Measurements from ENCODE around the gene CSNK2B.

Gene CSNK2B

DNA sequence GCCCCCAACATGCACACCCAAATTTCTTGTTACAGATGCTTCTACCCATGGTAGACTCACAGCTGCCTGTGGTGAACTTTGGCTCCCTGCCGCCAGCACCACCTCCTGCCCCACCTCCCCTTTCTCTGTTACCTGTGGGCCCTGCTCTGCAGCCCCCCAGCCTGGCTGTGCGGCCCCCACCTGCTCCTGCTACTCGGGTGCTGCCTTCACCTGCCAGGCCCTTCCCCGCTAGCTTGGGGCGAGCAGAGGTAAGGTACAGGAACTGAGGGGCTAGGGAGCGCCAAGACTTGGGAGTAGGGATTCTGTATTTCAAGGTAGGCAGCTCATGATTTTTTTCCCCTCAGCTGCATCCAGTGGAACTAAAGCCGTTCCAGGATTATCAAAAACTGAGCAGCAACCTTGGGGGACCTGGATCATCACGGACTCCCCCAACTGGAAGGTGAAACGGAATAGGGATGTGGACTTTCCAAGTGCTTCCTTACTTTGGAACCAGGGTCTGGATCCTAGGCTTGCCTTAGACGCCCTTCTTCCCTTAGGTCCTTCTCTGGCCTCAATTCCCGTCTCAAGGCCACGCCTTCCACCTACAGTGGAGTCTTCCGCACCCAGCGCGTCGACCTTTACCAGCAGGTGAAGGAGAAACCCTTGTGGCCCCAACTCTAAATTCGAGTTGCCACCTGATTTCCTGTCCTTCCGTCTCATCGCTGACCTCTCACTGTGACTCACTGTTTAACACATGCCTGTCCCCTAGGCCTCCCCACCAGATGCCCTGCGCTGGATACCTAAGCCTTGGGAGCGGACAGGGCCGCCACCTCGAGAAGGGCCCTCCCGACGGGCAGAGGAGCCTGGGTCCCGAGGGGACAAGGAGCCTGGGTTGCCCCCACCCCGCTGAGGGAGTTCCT is 28.9 kb upstream of the CSNK2B start:
- in situ Hi-C loops (cut with MboI; ENCODE audit: low sequenced_read_pairs): no loop called here

DNA sequence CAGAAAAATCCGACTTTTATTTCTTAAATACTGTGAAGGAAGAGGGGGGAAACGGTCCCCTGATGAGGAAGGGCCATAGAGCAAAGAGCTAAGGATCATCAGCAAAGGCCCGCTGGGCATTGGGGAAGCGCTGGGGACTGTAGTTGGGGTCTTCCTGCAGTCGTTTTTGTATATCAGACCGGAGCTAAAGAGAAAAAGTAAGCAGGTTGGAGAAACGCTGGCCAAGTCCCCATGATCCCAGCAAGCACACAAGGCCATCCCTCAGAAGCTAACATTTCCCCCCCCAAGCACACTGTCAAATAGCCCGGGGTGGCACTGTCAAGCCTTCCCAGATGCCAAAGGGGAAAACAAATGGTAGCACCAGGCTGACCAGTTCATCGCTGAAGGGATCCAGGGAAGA is 26.8 kb upstream of the CSNK2B start:
- in situ Hi-C loops (cut with MboI; ENCODE audit: low sequenced_read_pairs): no loop called here

DNA sequence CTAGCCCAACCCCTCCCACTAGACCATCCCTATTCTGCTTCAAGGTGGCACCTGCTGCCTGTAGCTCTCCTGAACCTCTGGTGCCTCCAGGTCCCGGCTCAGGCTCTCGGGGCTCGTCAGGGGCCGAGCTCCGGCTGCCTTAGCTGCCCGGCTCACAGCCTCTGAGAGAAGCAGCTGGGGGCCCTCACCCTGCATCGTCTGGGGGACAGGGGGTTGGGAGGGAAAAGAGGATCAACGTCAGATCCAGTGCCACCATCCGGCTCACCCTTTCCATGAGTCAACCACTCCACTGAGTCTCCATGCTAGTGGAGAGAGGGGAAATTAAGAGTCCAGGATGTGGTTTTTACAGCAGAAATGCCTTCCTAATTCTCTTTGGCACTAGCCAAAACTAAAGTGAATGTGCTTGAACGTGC is 26.4 kb upstream of the CSNK2B start:
- in situ Hi-C loops (cut with MboI; ENCODE audit: low sequenced_read_pairs): no loop called here

DNA sequence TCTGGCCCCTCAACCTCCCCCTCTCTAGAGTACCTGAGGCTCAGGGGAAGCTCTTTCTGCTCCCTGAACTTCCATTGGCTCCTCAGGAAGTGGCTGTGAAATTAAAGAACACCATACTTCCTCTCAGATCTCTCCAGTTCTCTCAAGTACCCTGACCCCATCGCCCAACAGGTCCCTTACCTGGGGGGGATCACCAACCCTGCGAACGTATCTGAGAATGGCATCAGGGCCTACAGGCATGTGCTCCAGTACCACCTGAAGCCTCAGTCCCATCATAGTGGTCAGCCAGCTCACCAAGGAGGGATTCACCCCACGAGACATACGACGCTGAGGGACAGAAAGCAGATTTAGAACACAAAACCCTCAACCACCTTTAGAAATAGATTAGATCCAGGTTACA is 25.3 kb upstream of the CSNK2B start:
- in situ Hi-C loops (cut with MboI; ENCODE audit: low sequenced_read_pairs): no loop called here

DNA sequence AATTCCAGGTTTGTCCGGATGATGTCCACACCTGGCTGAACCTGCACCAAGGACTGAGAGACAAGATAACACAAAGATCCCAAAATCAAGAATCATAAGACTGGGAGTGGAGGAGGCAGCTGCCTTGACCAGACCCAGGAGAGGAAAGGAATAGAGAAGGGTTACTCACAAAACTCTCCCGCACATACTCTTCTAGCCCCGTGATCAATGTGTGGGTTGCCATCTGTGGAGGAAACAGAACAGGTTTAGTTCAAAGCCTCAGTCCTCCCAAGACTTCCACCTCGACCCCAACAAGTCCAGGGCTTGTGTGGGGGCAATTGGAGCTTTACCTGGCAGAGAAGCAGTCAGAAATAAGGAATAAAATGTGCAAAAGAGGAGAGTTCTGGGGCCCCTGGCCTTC is 24.5 kb upstream of the CSNK2B start:
- in situ Hi-C loops (cut with MboI; ENCODE audit: low sequenced_read_pairs): no loop called here

DNA sequence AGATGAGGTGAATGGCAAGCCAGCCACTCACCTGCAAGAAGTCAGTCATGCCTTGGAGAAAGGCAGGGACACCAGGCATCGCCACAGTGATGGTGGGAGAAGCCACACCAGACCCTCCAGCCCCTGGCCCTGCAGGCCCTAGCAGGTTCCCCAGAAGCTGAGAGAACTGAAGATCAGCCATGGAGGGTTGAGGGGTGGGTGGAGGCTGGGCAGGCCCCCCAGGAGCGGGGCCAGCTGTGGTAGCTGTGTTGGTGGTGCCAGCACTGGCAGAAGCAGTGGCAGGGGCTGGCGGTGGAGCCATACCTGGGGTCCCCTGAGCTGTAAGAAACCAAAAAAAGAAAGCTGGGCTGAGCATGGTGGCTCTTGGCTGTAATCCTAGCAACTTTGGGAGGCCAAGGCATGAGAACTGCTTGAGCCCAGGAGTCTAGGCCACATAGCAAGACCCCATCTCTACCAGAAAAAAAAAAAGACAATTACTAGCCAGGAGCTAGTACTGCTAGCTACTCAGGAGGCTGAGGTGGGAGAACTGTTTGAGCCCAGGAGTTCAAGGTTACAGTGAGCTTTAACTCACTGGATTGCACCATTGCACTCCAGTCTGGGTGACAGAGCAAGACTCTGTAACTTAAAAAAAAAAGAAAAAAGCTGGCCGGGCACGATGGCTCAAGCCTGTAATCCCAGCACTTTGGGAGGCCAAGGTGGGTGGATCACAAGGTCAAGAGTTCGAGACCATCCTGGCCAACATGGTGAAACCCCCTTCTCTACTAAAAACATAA is 22.9 kb upstream of the CSNK2B start:
- in situ Hi-C loops (cut with MboI; ENCODE audit: low sequenced_read_pairs): no loop called here

DNA sequence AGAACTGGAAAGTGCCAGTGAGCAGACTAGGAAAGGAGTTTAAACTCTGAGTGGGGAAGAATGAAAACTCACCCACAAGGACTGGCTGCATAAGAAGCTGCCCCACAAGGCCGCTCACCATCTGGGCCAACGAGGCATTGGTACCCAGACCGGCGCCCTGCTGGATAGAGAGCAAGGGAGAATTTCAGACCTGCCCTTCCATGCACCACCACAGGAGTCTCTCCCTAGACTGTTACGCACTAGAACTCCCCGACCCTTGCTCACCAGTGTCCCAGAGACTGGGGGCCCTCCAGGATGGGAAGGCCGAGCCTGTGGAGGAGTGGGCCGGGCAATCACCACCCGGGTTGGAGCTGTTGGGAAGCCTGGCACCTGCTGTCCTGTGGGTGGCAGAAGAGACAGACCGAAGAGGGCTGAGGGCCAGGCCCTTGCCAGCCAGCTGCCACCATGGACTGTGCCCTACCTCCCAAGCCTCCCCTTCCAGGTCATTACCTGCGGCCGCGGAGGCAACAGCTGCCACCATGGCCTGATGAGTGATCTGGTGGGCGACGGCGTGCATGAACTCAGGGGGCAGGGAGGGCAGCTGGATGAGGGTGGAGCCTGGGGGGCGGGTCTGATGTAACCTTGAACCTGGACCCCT is 21.9 kb upstream of the CSNK2B start:
- in situ Hi-C loops (cut with MboI; ENCODE audit: low sequenced_read_pairs): no loop called here

DNA sequence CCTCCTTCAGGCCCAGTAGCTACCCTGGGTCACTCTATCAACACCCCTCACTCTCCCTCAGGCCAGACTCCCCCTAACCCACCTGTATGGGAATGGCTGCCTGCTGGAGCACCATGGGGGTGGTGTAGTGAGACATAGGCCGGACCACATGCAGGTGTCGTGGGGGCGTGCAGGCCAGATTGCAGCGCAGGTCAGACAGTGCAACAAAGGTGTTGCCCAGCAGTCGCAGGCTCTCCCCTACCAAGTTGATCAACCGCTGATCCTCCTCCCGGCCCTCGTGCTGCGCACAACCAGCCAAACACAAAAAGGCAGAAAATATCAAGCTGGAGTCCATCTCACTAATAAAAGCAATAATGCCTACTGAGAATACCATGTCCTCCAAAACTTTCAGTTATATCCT is 20.6 kb upstream of the CSNK2B start:
- in situ Hi-C loops (cut with MboI; ENCODE audit: low sequenced_read_pairs): no loop called here

DNA sequence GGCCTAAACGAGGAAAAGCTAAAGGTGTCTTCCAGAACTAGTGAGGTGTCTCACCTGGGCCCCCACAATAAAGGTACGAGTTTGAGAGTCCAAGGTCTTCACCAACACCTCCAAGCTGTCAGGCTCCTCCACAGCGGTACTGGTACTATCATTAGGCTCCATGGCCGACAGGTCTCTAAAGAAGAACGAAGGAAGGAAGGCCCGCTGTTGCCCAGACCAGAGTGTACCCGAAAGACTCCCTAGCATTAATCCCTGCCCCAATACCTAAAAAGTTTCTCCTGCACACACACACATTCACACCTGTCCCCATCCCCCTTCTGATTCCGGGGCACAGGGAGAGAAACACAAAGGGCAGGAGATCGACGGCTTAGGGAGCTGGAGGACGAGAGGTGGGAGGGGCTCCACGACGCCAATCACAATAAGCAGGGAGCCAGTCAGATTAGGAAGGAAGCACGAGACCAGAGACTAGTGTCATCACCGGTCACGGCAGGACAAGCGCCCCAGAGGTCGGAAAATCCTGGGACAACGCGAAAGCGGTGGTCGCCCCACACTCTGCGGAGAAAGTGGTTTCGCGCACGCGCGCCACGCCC is 14.2 kb upstream of the CSNK2B start:
- in situ Hi-C loops (cut with MboI; ENCODE audit: low sequenced_read_pairs): loop anchor here (25.0 kb wide), 1 partner anchor 311 kb away; the partner anchor contains the start of genes DXO, NELFE and SKIC2

DNA sequence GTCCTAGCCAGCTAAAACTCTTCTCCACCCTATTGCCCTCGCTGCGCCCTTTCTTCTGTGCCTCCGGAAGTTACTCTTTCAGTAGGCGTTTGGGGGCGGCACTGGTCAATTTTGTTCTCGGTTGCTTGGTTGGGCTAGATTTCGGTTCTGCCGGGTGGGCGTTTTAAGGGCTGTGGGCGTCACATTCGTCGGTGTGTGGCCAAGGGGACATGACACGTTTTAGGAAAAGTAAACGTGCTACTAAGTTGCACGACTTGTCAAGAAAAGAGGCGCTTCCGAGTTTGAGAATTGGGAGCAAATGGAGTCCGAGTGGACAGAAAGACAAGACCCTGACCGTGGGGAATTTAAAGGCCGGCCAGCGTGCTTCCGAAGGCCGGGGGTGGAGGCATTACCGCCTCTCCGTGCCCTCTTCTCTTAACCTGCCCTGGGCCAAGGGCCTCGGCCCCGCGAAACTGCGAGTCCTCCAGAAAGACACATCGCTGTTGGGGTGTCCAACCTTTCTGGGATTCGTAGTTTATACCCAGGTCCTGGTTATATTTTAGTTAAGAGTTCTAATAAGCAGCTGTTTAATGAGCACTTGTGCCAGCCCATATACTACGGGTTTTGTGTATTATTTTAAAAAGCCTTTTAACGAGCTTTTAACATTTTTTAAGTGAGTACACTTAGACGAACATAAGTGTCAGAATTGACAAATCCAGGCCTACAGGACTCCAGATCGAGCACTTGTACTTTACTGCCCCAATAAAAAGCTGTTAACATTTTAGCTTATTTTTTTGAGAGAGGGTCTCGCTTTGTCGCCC is 12.8 kb upstream of the CSNK2B start:
- in situ Hi-C loops (cut with MboI; ENCODE audit: low sequenced_read_pairs): loop anchor here (25.0 kb wide), 1 partner anchor 309 kb away; the partner anchor contains the start of genes DXO, NELFE and SKIC2

DNA sequence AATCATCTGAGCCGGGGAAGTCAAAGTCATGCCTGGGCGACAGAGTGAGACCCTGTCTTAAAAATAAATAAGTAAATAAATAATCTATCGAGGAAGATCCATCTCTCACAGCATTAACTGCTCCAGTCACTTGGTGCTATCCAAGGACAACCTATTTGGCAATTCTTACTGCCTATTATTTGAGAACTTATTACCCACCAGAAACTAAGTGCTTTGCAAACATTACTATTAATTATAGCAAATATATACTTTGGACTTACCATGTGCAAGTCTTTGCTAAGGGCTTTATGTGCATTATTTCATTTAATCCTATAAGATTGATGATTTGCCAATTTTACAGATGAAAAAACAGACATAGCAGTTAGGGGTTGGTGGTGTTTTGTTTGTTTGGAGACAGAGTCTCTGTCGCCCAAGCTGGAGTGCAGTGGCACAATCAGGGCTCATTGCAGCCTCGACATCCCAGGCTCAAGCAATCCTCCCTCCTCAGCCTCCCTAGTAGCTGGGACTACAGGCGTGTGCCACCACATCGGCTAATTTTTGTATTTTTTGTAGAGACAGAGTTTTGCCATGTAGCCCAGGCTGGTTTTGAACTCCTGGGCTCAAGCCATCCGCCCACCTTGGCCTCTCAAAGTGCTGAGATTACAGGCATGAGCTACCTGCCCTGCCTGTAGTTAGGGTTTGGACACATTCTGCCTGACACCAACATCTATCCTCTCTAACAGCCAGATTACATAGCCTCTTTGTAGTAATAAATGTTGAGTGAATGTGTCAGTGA is 11.1 kb upstream of the CSNK2B start:
- in situ Hi-C loops (cut with MboI; ENCODE audit: low sequenced_read_pairs): loop anchor here (25.0 kb wide), 1 partner anchor 308 kb away; the partner anchor contains the start of genes DXO, NELFE and SKIC2

DNA sequence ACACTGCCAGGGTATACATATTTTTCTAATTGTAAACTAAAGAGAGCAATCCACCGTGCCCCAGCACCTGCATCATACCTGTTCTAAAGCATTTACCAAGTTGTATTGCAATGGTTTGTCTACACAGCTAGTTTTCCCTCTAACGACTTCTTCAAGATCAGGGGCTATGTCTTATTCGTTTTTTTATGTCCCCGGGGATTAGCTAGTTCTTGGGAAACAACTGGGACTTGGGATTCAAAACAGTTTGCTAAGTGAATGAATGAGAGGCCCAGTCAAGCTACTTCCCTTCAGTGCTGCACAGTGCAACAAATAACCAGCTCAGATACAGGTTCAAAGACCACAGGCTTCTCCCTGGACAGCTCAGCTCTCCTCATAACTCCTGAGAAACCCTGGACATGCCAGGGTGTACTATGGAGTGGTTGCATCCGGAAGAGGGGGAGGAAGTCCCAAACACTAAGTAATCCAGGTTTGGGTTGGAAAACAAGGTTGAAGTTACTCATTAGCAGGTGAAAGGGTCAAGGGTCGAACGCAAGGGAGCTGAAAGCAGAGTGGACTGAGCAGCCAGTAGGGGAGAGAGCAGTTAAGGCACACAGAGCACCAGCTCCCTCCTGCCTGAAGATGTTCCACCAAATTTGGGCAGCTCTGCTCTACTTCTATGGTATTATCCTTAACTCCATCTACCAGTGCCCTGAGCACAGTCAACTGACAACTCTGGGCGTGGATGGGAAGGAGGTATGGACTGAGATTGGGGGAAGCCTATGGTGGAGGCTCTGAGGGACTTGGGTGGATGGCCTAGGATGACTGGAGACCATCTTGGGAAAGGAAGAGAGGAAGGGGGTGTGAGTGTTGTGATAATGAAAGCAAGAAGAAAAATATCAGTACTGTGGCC is 10.3 kb upstream of the CSNK2B start, which contains the start of gene APOM:
TSS of gene APOM (plus strand) at position 546 of the 889 bp plus-strand sequence. CDS start at position 619, 73 bp downstream.
- in situ Hi-C loops (cut with MboI; ENCODE audit: low sequenced_read_pairs): loop anchor here (25.0 kb wide), 1 partner anchor 307 kb away; the partner anchor contains the start of genes DXO, NELFE and SKIC2

DNA sequence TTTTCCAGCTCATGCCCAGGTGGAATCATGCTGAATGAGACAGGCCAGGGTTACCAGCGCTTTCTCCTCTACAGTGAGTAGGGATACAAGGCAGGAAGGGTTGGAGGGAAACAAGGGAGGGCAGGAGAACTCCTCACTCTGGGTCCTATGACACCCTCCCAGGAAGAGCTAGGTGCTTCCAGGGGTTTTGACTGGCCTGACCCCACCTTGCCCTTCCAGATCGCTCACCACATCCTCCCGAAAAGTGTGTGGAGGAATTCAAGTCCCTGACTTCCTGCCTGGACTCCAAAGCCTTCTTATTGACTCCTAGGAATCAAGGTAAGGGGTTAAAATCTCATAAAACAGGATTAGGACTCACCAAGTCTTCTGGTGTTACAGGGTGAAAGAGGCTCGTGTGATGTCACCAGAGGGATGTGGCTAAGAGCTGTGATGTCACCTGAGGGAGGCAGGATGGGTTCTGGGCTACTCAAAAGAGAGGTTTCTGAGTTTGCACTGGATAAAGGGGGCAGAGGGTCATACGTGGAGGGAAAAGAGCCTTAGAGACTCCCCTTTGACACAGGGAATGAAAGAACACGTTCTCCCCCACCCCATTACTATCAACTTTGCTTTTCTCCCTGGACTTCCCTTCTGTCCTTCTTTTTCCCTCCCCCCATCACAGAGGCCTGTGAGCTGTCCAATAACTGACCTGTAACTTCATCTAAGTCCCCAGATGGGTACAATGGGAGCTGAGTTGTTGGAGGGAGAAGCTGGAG is 8.3 kb upstream of the CSNK2B start:
- in situ Hi-C loops (cut with MboI; ENCODE audit: low sequenced_read_pairs): loop anchor here (25.0 kb wide), 1 partner anchor 305 kb away; the partner anchor contains the start of genes DXO, NELFE and SKIC2

DNA sequence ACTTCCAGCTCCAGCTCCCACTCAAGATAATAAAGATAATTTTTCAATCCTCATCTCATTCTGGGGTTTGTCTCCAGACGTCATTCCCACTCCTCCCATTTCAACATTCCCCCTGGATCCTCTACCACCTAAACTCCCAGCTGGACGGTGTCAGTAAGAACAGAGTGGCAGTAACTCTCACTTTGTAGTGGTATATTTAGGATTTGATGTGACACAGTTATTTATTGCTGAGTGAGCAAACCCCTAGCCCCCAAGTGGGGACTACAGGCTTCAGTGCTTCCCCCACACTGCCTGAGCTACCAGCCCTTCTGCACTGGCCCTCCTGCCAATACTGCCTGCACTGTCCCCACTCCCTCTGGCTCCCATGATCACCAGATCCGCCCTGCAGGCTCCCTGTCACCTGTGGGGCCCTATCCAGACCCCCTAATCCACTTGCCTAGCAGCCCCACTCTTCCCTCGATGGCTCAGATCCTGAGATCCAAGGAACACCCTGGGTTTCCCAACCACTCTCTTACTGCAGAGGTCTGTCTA is 7.7 kb upstream of the CSNK2B start:
- in situ Hi-C loops (cut with MboI; ENCODE audit: low sequenced_read_pairs): loop anchor here (25.0 kb wide), 1 partner anchor 304 kb away; the partner anchor contains the start of genes DXO, NELFE and SKIC2

DNA sequence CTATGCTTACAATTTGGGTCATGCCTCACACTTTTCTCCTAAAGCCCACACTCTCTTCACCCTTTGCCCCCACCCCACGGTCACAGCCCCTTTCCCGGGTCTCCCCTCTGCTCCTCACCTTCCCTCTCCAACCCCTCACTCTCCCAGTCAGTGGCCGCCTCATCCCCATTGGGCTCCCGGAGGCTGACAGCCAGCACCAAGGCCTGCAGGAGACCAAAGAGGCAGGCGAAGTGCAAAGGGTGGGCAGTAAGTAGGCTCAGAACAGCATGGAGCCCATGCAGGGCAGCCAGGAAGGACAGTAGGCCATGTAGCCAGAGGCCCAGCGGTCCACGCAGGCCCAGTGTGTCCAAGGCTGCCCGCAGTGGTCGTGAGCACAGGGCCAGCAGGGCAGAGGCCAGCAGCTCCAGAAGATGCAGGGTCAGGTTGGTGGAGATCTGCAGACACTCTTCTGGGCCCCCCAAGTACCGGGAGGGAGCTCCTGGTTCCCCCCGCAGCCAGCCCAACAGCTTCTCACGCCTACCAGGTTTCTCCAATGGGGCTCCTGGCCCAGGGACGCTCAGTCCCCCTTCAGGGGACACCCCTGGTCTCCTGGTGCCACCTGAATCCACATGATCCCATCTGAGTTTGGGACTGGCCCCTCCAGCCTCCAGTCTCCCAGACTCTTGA is 6.8 kb upstream of the CSNK2B start:
- in situ Hi-C loops (cut with MboI; ENCODE audit: low sequenced_read_pairs): loop anchor here (25.0 kb wide), 1 partner anchor 303 kb away; the partner anchor contains the start of genes DXO, NELFE and SKIC2

All from HL-60/S4 treated with phorbol 12-myristate 13-acetate at 8.2 ng/mL for 4 days and 3 days (cell line).